Measurements from ENCODE around the gene GNG10.

GNG10 gene

DNA sequence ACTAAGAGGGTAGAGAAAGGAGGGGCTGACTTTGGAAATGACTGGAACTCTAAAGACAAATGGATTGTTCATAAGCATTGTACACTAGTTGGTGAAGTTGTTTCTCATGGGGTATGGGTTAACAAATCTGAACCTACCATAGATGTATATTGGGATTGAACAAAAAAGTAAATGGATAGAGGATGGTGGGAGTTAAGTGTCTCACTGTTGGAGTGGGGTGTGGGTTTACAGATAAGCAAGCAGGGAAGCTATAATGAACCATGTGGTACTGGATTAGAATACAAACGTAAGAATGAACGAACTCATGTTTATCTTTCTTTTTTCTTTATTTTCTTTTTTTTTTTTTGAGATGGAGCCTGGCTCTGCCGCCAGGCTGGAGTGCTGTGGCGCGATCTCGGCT is 17.8 kb downstream of the GNG10 start:
- H3K9ac ChIP-seq = no peak overlapping the region
- H3K9me3 ChIP-seq (replicated peaks in 1 of 11) = peaks cover 0 to 25% (median 15%) of the 10 kb centered on the region in 11 experiments; a peak in 13 of 22 replicates
- no peak overlapping the region for H3K4me2 ChIP-seq
- H3K4me1 ChIP-seq = peaks cover 0 to 20% (median 0%) of the 10 kb centered on the region in 10 experiments; a peak in 4 of 20 replicates
- no peaks in the 10 kb centered on the region for H3K27me3 ChIP-seq
- 0 out of 22 replicates have a peak, but pooled peaks cover 0 to 5% (median 0%) of the 10 kb centered on the region in 11 experiments for H4K20me1 ChIP-seq
- H3K27ac ChIP-seq = no peak overlapping the region
- peaks cover 43 to 86% (median 56%) of the 10 kb centered on the region in 11 experiments for H3K36me3 ChIP-seq
- no peak overlapping the region for H3K4me3 ChIP-seq
- no peak for TF ChIP-seq Cebpa-rat (IDR thresholded peaks at IDR 0.05)

- Histone ChIP-seq H3K36me3 (peaks cover 22 to 59% (median 31%) of the 10 kb centered on the region in 11 experiments), H3K4me3 (no peak overlapping the region), H4K20me1 (peaks cover 0 to 11% (median 0%) of the 10 kb centered on the region in 11 experiments; a peak in 1 of 22 replicates), H3K9ac (no peak overlapping the region), H3K9me3 (replicated peaks in 1 of 11) (peaks cover 0 to 21% (median 15%) of the 10 kb centered on the region in 11 experiments; a peak in 13 of 22 replicates), H3K27ac (peak overlapping the region in 2 of 11 experiments; percentile 38 to 42; a peak in 2 of 22 replicates), H3K4me2 (peak overlapping the region in 2 of 11 experiments; percentile 29 to 51; a peak in 3 of 22 replicates), H3K27me3 (no peaks in the 10 kb centered on the region), H3K4me1 (peaks cover 0 to 20% (median 0%) of the 10 kb centered on the region in 10 experiments; a peak in 4 of 20 replicates)
- TF ChIP-seq Cebpa-rat (IDR thresholded peaks at IDR 0.05) = no peak
Measured at GRCh38 chr9:111683392-111683791, 22.0 kb downstream of the GNG10 start.

- TF ChIP-seq Cebpa-rat (IDR thresholded peaks at IDR 0.05) = no peak
- Histone ChIP-seq H3K9me3 (replicated peaks in 1 of 11) (peaks cover 0 to 5% (median 0%) of the 10 kb centered on the region in 11 experiments; a peak in 3 of 22 replicates), H3K27me3 (no peaks in the 10 kb centered on the region)
Measured at GRCh38 chr9:111691672-111692329, 30.4 kb downstream of the GNG10 start.

DNA sequence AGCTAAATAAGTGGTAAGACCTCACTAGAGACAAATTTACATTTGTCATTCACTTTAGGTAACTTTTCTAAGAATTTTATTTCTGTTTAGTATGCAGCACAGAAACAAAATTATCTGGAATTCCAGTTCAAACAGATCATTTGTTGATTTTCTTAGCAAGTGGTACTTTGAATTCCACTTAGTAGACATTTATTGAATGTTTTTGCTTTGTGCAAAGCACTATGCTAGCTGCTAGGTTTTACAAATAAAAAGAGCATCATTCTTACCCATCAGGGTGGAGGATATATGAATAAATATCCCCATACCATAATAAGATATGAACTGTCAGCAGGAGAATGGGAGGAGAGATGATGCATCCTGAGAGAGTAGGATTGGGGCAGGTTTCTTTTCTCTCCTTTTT is 35.4 kb downstream of the GNG10 start:
- peaks cover 0 to 11% (median 2%) of the 10 kb centered on the region in 10 experiments; a peak in 9 of 20 replicates for H3K4me1 ChIP-seq
- H3K27ac ChIP-seq = no peak overlapping the region
- no peak overlapping the region for H3K9ac ChIP-seq
- H3K4me3 ChIP-seq = no peak overlapping the region
- peaks cover 5 to 25% (median 8%) of the 10 kb centered on the region in 11 experiments; a peak in 16 of 22 replicates for H3K9me3 ChIP-seq (replicated peaks in 1 of 11)
- peaks cover 0 to 10% (median 0%) of the 10 kb centered on the region in 11 experiments; a peak in 2 of 22 replicates for H4K20me1 ChIP-seq
- peaks cover 0 to 17% (median 0%) of the 10 kb centered on the region in 11 experiments; a peak in 4 of 22 replicates for H3K36me3 ChIP-seq
- H3K4me2 ChIP-seq = no peak overlapping the region
- no peak for TF ChIP-seq Cebpa-rat (IDR thresholded peaks at IDR 0.05)
- no peaks in the 10 kb centered on the region for H3K27me3 ChIP-seq

More at GRCh38 chr9:111691672-111692329, 30.4 kb downstream of the GNG10 start:
- Histone ChIP-seq H3K36me3 (peaks cover 0 to 20% (median 0%) of the 10 kb centered on the region in 11 experiments; a peak in 3 of 22 replicates), H3K27ac (no peak overlapping the region), H3K4me2 (no peak overlapping the region), H3K9ac (no peak overlapping the region), H3K4me1 (no peaks in the 10 kb centered on the region), H4K20me1 (peaks cover 0 to under 1% (median 0%) of the 10 kb centered on the region in 11 experiments; a peak in 2 of 22 replicates), H3K4me3 (no peak overlapping the region)

DNA sequence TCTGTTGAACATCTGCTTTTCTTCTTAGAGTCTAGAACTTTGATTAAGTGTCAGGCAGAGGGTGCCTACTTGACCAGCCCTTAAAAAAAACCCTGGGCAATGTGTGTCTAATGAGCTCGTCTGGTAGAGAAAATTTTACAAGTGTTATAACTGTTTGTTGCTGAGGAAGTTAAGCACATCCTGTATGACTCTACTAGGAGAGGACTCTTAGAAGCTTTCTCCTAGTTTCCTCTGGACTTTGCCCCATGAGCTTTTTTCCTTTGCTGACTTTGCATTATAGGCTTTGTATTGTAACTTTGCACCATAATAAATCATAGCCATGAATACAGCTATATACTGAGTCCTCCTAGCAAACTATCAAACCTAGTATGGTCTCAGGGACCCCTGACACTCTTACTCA is 39.4 kb downstream of the GNG10 start:
- Histone ChIP-seq H3K4me2 (peak overlapping the region in 4 of 11 experiments; percentile 3 to 62 (median 44); a peak in 5 of 22 replicates), H3K4me3 (no peak overlapping the region), H3K27me3 (no peaks in the 10 kb centered on the region), H3K9ac (peak overlapping the region in 1 of 11 experiments; percentile 12; a peak in 1 of 22 replicates), H3K27ac (peak overlapping the region in 3 of 11 experiments; percentile 1 to 58 (median 38); a peak in 5 of 22 replicates), H3K4me1 (peaks cover 0 to 11% (median 2%) of the 10 kb centered on the region in 10 experiments; a peak in 9 of 20 replicates), H3K36me3 (peaks cover 0 to 22% (median 0%) of the 10 kb centered on the region in 11 experiments; a peak in 4 of 22 replicates), H3K9me3 (replicated peaks in 1 of 11) (peaks cover 5 to 25% (median 8%) of the 10 kb centered on the region in 11 experiments; a peak in 16 of 22 replicates), H4K20me1 (peaks cover 0 to 10% (median 0%) of the 10 kb centered on the region in 11 experiments; a peak in 1 of 22 replicates)
- TF ChIP-seq Cebpa-rat (IDR thresholded peaks at IDR 0.05) = no peak

DNA sequence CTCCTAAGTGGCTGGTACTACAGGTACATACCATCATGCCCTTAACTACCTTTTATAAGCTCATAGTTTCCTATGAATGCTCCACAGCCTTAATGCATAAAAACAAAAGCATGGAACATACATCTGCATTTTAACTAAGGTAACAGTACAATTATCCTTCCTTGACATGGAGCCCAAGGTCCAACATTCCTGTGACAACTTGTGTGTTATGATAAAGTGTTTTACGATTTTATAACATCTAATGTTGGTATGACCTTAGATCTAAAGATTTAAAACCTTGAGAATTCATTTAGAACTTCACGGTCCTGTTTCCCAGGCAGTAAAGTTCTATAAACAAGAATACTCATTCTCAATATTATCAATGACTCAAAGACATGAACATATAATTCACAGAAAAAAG is 43.1 kb downstream of the GNG10 start:
- 0 out of 22 replicates have a peak, but pooled peaks cover 0 to 4% (median 0%) of the 10 kb centered on the region in 11 experiments for H4K20me1 ChIP-seq
- no peaks in the 10 kb centered on the region for H3K27me3 ChIP-seq
- H3K9ac ChIP-seq = no peak overlapping the region
- H3K4me3 ChIP-seq = no peak overlapping the region
- H3K4me1 ChIP-seq = peaks cover 0 to 11% (median 2%) of the 10 kb centered on the region in 10 experiments; a peak in 9 of 20 replicates
- peaks cover 0 to 8% (median 0%) of the 10 kb centered on the region in 11 experiments; a peak in 3 of 22 replicates for H3K36me3 ChIP-seq
- peaks cover 2 to 8% (median 6%) of the 10 kb centered on the region in 11 experiments; a peak in 11 of 22 replicates for H3K9me3 ChIP-seq (replicated peaks in 1 of 11)
- no peak overlapping the region for H3K27ac ChIP-seq
- no peak for TF ChIP-seq Cebpa-rat (IDR thresholded peaks at IDR 0.05)
- H3K4me2 ChIP-seq = no peak overlapping the region

DNA sequence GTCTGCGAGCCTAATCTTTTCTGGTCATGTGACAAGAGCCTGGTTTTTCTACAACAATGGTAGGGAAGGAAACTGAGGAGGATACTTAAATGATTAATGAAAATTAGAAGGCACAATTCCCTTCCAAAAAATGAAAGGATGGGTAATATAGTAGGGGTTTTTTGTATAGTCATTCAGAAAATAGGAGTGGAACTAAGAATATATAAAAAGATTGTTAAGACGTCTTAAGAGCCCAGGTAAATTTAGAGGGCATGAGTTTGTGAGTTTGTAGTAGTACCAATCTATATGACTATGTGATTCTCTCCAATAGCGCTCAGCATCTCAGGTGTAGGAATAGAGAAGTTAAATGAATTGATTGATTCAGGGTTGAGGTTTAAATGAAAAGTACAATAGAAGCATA is 50.1 kb downstream of the GNG10 start:
- no peaks in the 10 kb centered on the region for H3K27me3 ChIP-seq
- H3K9me3 ChIP-seq (replicated peaks in 1 of 11) = no peaks in the 10 kb centered on the region
- no peaks in the 10 kb centered on the region; a peak in 2 of 22 replicates for H4K20me1 ChIP-seq
- no peak overlapping the region for H3K27ac ChIP-seq
- H3K9ac ChIP-seq = no peak overlapping the region
- H3K4me3 ChIP-seq = no peak overlapping the region
- no peak for TF ChIP-seq Cebpa-rat (IDR thresholded peaks at IDR 0.05)
- H3K36me3 ChIP-seq = 0 out of 22 replicates have a peak, but pooled peaks cover 0 to 4% (median 0%) of the 10 kb centered on the region in 11 experiments
- no peak overlapping the region for H3K4me2 ChIP-seq
- no peaks in the 10 kb centered on the region for H3K4me1 ChIP-seq

- no peaks in the 10 kb centered on the region for H3K27me3 ChIP-seq
- H3K27ac ChIP-seq = no peak overlapping the region
- H3K36me3 ChIP-seq = 0 out of 22 replicates have a peak, but pooled peaks cover 0 to 4% (median 0%) of the 10 kb centered on the region in 11 experiments
- H3K9ac ChIP-seq = no peak overlapping the region
- H3K9me3 ChIP-seq (replicated peaks in 1 of 11) = no peaks in the 10 kb centered on the region
- H3K4me2 ChIP-seq = no peak overlapping the region
- no peak for TF ChIP-seq Cebpa-rat (IDR thresholded peaks at IDR 0.05)
- H3K4me1 ChIP-seq = no peaks in the 10 kb centered on the region
- no peaks in the 10 kb centered on the region; a peak in 2 of 22 replicates for H4K20me1 ChIP-seq
- no peak overlapping the region for H3K4me3 ChIP-seq
Measured at GRCh38 chr9:111712369-111712768, 51.0 kb downstream of the GNG10 start.

- Histone ChIP-seq H3K36me3 (0 out of 22 replicates have a peak, but pooled peaks cover 0 to 4% (median 0%) of the 10 kb centered on the region in 11 experiments), H4K20me1 (peaks cover 0 to 7% (median 0%) of the 10 kb centered on the region in 11 experiments; a peak in 2 of 22 replicates), H3K9me3 (replicated peaks in 1 of 11) (no peaks in the 10 kb centered on the region), H3K4me1 (no peaks in the 10 kb centered on the region), H3K27ac (no peak overlapping the region), H3K9ac (no peak overlapping the region), H3K27me3 (no peaks in the 10 kb centered on the region), H3K4me2 (no peak overlapping the region), H3K4me3 (no peak overlapping the region)
- no peak for TF ChIP-seq Cebpa-rat (IDR thresholded peaks at IDR 0.05)
Measured at GRCh38 chr9:111715471-111715870, 54.1 kb downstream of the GNG10 start.

All from BLaER1 treated with 17β-estradiol and CSF1 and Interleukin-3, amounts not matched to agents 10 nM and 100 nM (cell line).